Hematopoietic multipotent progenitor cell treated with erythropoietin and hydrocortisone succinate and interleukin-3 and kit ligand, for 6 days (in vitro differentiated cells): ENCODE results near the gene ARHGAP22.

Experiments used
- DNase-seq: peaks from one replicate; pipeline ENCODE4 v3.0.0-alpha.2; 2015

The ARHGAP22 gene

GRCh38 chr10:48508791-48509772 lies 95.8 kb downstream of the ARHGAP22 start:
- DNase-seq: no peak

DNA sequence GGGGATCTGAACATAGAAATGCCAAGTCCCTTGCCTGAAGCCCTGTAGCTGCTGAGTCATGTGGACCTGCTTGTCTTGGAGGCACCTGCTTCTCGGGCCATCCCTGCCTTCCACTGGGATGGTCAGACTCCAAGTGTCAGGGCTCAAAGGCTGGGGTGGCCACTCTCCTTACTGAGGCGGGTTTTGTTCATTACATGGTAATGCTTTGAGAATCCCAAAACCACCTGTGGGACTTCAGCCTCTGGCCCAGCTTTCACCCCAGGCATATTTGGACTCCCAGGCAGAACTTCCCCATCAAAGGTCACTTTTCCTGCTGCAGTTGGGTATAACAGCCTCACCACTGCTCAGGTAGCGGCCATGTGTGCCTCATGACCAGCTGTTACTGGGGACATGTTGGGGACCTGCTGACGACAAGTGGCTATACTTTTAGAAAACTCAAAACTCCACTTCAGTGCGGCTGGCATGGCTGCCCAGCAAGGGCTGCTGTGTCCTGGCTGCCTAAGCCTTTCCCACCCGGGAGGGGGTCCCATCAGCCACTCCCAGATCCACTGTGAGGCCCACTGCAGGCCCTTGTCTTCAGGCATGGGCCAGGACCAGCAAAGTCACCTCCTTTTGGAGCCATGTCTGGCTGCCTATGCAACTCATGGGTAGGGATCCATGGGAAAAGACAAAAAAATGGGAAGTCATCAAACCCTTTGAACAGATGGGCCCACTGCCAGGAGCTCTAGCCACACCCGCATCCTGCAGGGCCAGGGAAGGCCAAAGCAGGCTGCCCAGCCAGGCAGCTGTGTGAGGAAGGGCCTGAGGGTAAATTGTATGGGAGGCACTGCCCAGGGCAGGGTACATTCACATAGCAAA lies 96.7 kb downstream of the ARHGAP22 start:
- DNase-seq: peak; percentile 55

DNA sequence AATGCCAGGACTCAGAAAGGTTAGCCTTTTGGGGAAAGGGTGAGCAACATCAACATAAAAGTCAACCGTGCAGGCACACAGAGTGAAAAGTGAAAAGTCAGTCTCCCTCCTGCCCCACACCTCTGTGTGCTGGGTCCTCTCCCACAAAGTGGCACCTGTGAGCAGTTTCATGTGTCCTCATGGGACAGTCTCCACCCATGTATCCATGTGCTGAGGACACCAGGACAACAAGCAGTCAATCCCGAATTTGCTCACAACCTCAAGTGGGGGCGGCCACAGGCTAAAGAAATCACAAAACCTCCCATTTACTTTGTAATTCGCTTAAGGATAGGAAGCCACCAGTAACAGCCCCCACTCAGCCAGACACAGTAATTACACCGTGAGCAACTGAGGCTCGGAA lies 97.4 kb downstream of the ARHGAP22 start:
- DNase-seq: no peak

DNA sequence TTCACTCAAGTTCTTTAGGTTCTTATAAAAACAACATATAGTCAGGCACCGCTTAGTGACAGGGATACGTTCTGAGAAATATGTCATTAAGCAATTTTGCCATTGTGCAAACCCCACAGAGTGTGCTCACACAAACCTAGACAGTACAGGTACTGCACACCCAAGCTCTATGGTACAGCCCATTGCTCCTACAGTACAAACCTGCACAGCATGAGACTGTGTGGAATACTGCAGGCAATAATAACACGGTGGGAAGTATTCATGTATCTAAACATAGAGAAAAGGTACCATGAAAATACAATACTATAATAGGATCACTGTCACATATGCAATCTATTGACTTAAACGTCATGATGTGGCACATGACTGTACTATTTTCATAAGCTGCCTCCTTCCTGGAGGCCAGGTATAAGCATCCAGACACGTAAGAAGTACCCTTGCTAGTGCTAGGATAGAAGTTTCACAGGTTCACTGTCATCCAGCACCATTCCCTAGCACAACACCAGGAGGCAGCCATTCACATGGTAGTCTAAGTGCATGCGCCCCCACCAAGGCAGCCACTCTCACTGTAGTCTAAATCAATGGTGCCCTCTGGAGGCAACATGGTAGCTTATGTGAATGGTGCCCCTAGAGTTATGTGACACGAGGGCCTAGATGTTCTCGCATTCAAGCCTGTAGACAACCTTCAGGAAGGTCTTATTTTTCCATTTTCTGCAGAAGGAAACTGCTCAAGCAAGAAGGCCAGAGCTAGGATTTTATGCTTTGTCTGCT lies 98.5 kb downstream of the ARHGAP22 start:
- DNase-seq: peak; percentile 95

- peak; percentile 61 for DNase-seq
Observed at GRCh38 chr10:48505394-48506112, 99.3 kb downstream of the ARHGAP22 start.

GRCh38 chr10:48504141-48504885 lies 100.6 kb downstream of the ARHGAP22 start:
- no peak for DNase-seq

- no peak for DNase-seq
Observed at GRCh38 chr10:48503293-48503911, 101.5 kb downstream of the ARHGAP22 start.

DNA sequence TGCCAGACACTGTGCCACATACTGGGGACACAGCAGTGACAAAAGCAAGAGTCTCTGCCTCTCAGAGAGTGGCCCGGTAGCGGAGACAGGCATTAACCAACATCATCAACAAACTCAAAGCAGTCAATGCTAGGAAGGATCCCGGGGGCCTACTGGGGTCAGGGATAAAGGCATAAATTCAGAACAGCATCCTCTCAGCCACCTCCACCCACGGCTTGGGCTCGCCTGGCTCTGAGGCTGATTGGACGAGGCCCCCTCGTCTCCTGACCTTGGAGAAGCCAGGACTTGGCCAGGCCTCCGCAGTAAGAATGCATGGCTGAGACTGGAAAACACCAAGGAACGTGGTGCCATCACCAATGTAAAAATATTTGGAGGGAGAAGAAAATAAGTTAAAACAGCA lies 102.1 kb downstream of the ARHGAP22 start:
- no peak for DNase-seq

DNA sequence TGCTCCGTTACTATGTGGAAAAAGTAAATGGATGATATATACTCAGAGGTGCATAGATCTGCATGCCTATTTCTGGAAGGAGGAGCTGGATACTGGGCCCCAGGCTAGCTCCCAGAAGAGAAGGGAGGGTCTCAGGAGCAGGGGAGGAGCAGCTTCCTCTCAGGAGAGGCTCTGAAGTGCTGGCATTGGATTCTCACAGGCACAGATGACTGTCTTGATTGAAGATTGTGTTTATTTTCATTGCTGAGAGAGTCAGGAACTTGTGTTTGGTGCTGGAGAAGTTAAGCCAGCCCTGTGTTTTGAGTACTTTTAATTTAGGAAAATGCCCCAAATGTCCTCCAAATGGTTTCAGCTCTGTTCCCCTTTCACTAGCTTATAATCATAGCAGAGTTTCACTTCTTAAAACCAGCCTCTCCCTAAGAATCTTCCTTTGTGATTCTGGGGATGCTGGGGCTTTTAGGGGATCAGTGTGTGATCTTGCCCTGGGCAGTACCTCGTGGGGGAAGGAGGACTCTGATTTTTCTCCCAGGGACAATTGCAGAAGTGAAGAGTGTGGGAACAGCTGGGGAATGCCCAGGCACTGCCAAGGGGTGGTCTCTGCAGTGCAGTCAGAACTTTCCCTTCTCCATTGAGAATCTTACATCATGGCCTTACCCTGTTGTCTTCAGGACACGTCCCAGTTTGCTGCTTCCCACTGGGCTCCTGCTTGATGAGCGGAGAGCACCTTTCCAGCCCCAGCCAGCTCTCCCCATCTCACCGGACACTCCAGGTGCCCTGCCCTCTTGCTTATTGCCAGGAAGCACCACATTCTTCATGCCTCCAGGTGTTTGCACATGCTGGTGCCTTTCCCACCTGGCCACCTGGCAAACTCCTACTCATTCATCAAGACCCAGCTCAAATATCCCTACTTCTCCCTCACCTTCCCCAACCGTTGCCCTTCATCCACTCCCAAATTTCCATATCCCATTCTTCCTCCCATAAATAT lies 102.8 kb downstream of the ARHGAP22 start:
- DNase-seq: no peak

GRCh38 chr10:48501226-48501625 lies 103.6 kb downstream of the ARHGAP22 start:
- no peak for DNase-seq

GRCh38 chr10:48500771-48501170 lies 104.1 kb downstream of the ARHGAP22 start:
- DNase-seq: no peak

DNA sequence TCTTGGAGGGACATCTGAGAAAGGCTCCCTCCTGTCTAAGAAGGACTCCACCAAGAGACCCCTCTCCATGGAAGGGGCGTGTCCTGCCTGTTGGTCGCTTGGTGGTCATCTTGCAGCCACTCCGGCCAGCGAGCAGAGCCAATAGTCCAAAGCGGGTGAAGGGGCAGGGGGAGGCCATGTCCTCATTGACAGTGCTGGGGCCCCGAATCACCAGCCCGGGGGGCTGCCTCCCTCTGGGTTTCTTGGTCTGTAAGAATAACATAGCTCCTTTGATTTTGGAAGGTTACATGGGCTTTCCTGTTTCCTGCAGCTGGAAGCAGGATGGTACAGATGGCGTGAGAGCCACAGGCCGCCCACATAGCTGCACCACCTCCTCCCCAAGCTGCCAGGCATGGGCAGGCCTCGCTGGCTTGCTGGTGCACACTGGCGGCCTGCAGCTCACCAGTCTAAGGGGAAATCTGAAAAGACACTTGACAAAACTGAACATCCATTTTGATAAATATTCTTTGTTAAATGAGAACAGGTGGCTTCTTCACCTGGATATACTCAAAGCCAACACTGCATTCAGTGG lies 105.8 kb downstream of the ARHGAP22 start:
- no peak for DNase-seq

DNA sequence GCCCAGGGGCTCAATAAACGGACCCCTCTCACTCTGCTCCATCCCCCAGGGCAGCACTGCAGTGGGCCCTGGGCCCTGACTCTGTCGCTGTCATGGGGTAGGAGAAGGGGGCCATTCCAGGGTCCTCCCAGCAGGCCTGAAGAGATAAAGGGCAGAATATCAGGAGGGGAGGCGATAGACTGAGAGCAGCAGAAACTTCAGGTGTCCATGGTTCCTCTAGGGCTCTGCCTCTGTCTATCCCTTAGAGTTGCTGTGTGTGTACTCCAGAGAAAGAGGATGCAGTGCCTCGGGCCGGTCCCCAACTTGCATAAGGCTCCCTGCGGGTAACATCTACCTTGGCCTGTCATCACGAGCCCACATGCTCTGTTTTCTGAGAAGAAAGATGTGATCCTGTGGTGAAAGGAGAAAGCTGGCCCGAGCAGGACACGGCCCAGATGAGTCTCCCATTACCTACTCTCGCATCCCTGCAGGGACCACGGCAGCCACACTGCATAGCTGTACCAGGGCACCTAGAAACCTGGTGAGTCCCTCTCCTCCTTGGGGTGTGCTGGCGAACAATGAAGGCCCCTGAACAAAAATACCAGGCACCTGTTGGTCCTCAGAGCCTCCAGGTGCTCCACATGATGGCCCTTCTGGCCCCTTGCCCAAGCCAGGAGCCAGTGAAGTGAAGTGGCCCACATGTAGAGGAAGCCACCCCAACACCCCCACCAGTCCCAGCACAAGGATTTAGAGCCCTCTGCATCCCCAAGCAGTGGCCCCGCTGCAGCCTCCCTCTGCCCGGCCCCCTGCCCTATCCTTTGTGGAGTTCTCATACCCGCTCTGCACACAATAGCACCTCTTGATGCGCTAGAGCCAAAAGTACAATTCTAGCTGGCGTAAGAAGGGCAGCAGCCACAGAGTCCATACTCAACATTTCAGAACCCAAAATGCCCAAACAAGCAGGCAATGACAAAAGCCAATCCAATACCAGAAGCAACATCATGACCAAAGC lies 106.8 kb downstream of the ARHGAP22 start:
- DNase-seq: no peak

DNA sequence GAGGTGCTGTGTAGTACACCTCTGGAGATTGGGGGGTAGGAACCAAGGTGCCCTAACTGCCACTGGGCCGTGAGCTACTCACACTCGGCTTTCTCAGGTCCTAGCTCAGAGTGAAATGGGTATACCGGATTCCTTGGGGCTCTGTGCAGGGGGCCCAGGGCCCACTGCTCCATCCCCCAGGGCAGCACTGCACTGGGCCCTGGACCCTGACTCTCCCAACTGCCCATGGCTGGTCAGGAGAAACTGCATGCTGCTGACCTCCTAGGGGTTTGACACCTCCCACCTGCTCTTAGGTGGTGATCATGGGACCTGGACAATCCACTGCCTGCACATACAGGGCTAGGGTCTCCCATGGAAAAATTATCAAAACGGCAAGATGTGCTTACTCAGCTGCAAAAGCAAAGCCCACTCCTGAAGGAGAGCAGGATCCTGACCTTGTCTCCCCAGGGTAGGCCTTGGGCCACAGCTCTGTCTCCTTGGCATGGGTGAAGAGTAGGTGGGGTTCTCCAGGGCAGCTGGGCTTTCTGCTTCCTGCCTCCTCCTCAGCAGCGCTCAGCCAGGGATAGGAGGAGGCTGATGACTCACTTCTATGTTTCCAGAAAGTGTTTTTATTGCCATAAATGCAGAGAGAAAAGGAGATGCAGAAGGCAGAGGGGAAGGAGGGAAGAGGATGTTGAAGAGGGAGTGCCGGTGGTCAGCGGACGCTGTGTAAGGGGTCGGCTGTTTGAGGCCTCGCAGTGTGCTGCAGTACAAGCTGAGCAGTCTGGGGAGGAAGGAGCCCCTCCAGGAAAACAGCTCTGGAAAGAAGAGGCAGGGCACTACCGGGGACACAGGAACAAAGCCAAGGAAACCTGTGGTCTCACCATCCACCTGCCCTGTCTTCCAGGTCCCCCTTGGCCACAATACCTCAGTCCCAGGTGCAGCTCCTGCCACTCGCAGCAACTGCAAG lies 107.8 kb downstream of the ARHGAP22 start:
- DNase-seq: no peak

DNA sequence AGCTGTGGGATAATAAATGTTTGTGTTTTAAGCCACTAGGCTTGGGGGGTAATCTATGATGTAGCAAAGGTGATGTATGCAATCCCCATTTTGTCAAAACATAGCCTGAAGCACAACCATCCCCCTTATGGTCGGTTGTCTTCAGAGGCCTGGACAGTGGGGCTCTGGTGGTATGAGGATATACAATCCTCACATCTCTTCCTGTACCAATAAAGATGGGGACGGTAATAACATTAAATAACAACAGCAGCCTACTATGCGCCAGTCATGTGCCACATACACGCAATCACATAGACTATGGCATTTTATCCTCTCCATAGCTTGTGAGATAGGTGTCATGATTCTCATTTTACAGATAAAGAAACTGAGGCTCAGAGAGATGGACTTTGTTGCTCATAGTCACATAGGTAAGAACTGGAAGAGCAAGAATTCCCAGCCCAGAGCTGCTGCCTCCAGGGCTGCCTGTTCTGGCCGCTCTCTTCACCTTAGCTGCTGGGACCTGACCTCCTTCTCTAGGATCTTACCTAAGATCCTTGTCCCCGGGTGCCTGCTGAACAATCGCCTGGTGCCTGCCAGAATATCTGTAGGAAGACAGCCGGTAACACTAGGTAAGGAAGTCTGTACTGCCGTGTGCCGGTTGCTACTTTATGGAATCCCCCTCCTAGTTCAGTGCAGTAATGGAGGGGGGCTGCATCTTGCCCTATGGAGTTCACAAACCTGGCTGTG lies 108.6 kb downstream of the ARHGAP22 start:
- no peak for DNase-seq
